Activated CD8-positive, alpha-beta T cell treated with anti-CD3 and anti-CD28 coated beads for 36 hours (primary cell): Measurements from ENCODE around the gene EIF4E3. TPM values are rescaled to one million over a fixed set of nuclear protein-coding genes. Genes with fewer than 3 reads are reported as not detected.

Source experiments
- ATAC-seq: fragments of 200-7000 bp; cut with Tn5 transposase; one replicate; pipeline ENCODE4 v1.10.0; 2021; ENCODE audit warnings: mild to moderate bottlenecking, moderate library complexity
- CTCF ChIA-PET: fragments of 350-600 bp; sonication (Branson Sonifier 250); formaldehyde crosslinking; loops from one replicate; lab custom pipeline; 2021; ENCODE audit warnings: antibody characterized with exemption; lab: Charles Lee
- POLR2A ChIA-PET: fragments of 350-600 bp; sonication (Branson Sonifier 250); formaldehyde crosslinking; loops from one replicate; lab custom pipeline; 2021; ENCODE audit warnings: antibody characterized with exemption; lab: Charles Lee
- DNase-seq: peaks from one replicate; pipeline ENCODE4 v3.0.0-alpha.2; 2020
- H3K27ac Mint-ChIP-seq: one replicate; pipeline ENCODE4 v1.8.0; 2021; ENCODE audit warnings: mild to moderate bottlenecking, mixed read lengths
- H3K27me3 Mint-ChIP-seq: one replicate; pipeline ENCODE4 v1.8.0; 2021; ENCODE audit warnings: mixed read lengths
- H3K36me3 Mint-ChIP-seq: one replicate; pipeline ENCODE4 v1.8.0; 2021; ENCODE audit warnings: low read depth, mixed read lengths
- H3K4me1 Mint-ChIP-seq: one replicate; pipeline ENCODE4 v1.8.0; 2021; ENCODE audit warnings: low read depth, mixed read lengths
- H3K4me3 Mint-ChIP-seq: one replicate; pipeline ENCODE4 v1.8.0; 2021; ENCODE audit warnings: mild to moderate bottlenecking, moderate library complexity, mixed read lengths
- H3K9me3 Mint-ChIP-seq: one replicate; pipeline ENCODE4 v1.8.0; 2021; ENCODE audit warnings: mixed read lengths
- CTCF ChIP-seq: fragments of 200-600 bp; IDR thresholded peaks from one replicate; pipeline ENCODE4 v1.8.0; 2022; ENCODE audit warnings: antibody characterized with exemption, mild to moderate bottlenecking
- intact Hi-C: fragments of 100-400 bp; cut with micrococcal nuclease; formaldehyde crosslinking; loops from one replicate; pipeline ENCODE4 v1.10.0; 2022
- total RNA-seq, 2 experiments: library from RNA; stranded (reverse); gene quantifications; one replicate each; pipeline ENCODE4 v1.2.3, GENCODE V29; 2021

The EIF4E3 gene
- total RNA-seq, 2 experiments from 2014 or later, result 29.3 to 30.4 TPM

GRCh38 chr3:71733319-71733718, 8.1 kb upstream of the EIF4E3 start:
- Mint-ChIP-seq H3K36me3 (no peaks in the 10 kb centered on the region), H3K27ac (no peak overlapping the region), H3K9me3 (peaks cover 3% of the 10 kb centered on the region), H3K4me1 (peaks cover 17% of the 10 kb centered on the region), H3K27me3 (peaks cover 5% of the 10 kb centered on the region), H3K4me3 (no peak overlapping the region)
- ChIA-PET POLR2A (interaction anchor here (1.2 kb wide), 1 partner anchor 9 kb away, joined by 3 read pairs; no protein-coding TSS in a partner anchor), CTCF (interaction anchor here (1.0 to 1.5 kb wide), 2 partner anchors 22 to 52 kb away, joined by 3 to 7 read pairs; no protein-coding TSS in a partner anchor)
- no peak for DNase-seq
- TF ChIP-seq CTCF, result no peak
- intact Hi-C loops, result no loop called here
- ATAC-seq, result no peak

- no peak for TF ChIP-seq CTCF
- H3K27me3 Mint-ChIP-seq, result peaks cover 5% of the 10 kb centered on the region
- CTCF ChIA-PET, result interaction anchor here (1.0 to 6.7 kb wide), 4 partner anchors 20 to 127 kb away, joined by 3 to 52 read pairs (median 25); no protein-coding TSS in a partner anchor
- POLR2A ChIA-PET, result no interaction called here
- peaks cover 20% of the 10 kb centered on the region for H3K4me1 Mint-ChIP-seq
- DNase-seq, result no peak
- H3K9me3 Mint-ChIP-seq, result peaks cover 3% of the 10 kb centered on the region
- no peak overlapping the region for H3K4me3 Mint-ChIP-seq
- intact Hi-C loops, result no loop called here
- no peak for ATAC-seq
- H3K27ac Mint-ChIP-seq, result no peak overlapping the region
- no peaks in the 10 kb centered on the region for H3K36me3 Mint-ChIP-seq
Measured at GRCh38 chr3:71732637-71733036, 7.4 kb upstream of the EIF4E3 start.

GRCh38 chr3:71728632-71729342, 3.6 kb upstream of the EIF4E3 start:
- ChIA-PET CTCF (interaction anchor here (0.8 to 6.7 kb wide), 27 partner anchors 10 to 1092 kb away, joined by 3 to 52 read pairs (median 4); no protein-coding TSS in a partner anchor), POLR2A (interaction anchor here (1.8 kb wide), 1 partner anchor 8 kb away, joined by 8 read pairs; no protein-coding TSS in a partner anchor)
- Mint-ChIP-seq H3K27me3 (no peaks in the 10 kb centered on the region), H3K4me1 (peaks cover 35% of the 10 kb centered on the region), H3K4me3 (no peak overlapping the region), H3K27ac (no peak overlapping the region), H3K9me3 (no peaks in the 10 kb centered on the region), H3K36me3 (no peaks in the 10 kb centered on the region)
- ATAC-seq (no peak), DNase-seq (peak; percentile 54)
- TF ChIP-seq CTCF, result no peak
- intact Hi-C loops, result loop anchor here (5.0 to 10.0 kb wide), 2 partner anchors 129 to 1096 kb away; no protein-coding TSS in a partner anchor

- ATAC-seq, result peak; percentile 32
- ChIA-PET POLR2A (interaction anchor here (0.6 to 1.8 kb wide), 2 partner anchors 16 to 598 kb away, joined by 3 to 5 read pairs; no protein-coding TSS in a partner anchor), CTCF (interaction anchor here (6.7 kb wide), 1 partner anchor 14 kb away, joined by 52 read pairs; no protein-coding TSS in a partner anchor)
Measured at GRCh38 chr3:71726146-71726545, 944 bp upstream of the EIF4E3 start.

More at GRCh38 chr3:71726146-71726545, 944 bp upstream of the EIF4E3 start:
- peaks cover 56% of the 10 kb centered on the region for H3K4me1 Mint-ChIP-seq
- intact Hi-C loops, result loop anchor here (5.0 to 10.0 kb wide), 2 partner anchors 131 to 1099 kb away; no protein-coding TSS in a partner anchor
- peak overlapping the region; percentile 98 for H3K27ac Mint-ChIP-seq
- no peaks in the 10 kb centered on the region for H3K36me3 Mint-ChIP-seq
- no peak for TF ChIP-seq CTCF
- no peaks in the 10 kb centered on the region for H3K9me3 Mint-ChIP-seq
- peak; percentile 57 for DNase-seq
- peak overlapping the region; percentile 99 for H3K4me3 Mint-ChIP-seq
- H3K27me3 Mint-ChIP-seq, result no peaks in the 10 kb centered on the region
